Measurements from ENCODE around the gene HNF4A. TPM values are rescaled to one million over a fixed set of nuclear protein-coding genes. Genes with fewer than 3 reads are reported as not detected.

HNF4A gene
- total and polyA plus RNA-seq, 2 donors (not counting 3 experiments of a cell fraction or from before 2014, with no cell fraction given), result not detected

DNA sequence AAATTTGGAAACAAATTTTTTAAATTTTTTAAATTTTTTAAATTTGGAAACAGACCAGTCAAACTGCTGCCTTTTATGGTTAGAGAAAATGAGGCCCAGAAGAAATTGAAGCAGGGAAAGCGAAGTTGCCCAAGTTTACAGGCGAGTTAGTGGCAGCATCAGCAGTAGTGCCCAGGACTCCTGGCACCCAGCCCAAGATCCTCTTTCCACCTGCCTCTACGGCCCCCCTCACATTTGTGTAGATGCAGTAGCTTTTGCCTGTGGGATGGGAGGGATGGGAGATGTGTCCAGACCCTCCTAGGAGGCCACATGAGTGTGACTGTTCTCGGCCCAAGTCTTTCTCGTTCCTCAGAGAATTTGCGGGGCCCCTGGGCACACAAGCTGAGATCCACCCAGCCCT lies 49.8 kb downstream of the HNF4A start:
- TF ChIP-seq FOS (IDR thresholded peaks at IDR 0.05; ENCODE audit: borderline replicate concordance, insufficient read depth, low read length) (no peak), POLR2AphosphoS5 (IDR thresholded peaks at IDR 0.05; ENCODE audit: insufficient read depth, low read depth, low read length) (no peak), JUN (IDR thresholded peaks at IDR 0.05; ENCODE audit: borderline replicate concordance, insufficient read depth, insufficient read length, low read depth) (no peak), EZH2 (IDR thresholded peaks at IDR 0.05; ENCODE audit: borderline replicate concordance, low read depth, low read length, severe bottlenecking) (no peak), GATA2 (IDR thresholded peaks at IDR 0.05; ENCODE audit: insufficient read depth, insufficient read length, low read depth, low read length) (no peak), MYC (IDR thresholded peaks at IDR 0.05; ENCODE audit: low read depth, low read length) (no peak), POLR2A (IDR thresholded peaks at IDR 0.05; ENCODE audit: low read depth, low read length) (no peak)
- TF ChIP-seq, protein P1, sequence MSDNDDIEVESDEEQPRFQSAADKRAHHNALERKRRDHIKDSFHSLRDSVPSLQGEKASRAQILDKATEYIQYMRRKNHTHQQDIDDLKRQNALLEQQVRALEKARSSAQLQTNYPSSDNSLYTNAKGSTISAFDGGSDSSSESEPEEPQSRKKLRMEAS (IDR thresholded peaks at IDR 0.05; ENCODE audit: insufficient read depth, insufficient read length), result no peak
- TF ChIP-seq, protein P2, sequence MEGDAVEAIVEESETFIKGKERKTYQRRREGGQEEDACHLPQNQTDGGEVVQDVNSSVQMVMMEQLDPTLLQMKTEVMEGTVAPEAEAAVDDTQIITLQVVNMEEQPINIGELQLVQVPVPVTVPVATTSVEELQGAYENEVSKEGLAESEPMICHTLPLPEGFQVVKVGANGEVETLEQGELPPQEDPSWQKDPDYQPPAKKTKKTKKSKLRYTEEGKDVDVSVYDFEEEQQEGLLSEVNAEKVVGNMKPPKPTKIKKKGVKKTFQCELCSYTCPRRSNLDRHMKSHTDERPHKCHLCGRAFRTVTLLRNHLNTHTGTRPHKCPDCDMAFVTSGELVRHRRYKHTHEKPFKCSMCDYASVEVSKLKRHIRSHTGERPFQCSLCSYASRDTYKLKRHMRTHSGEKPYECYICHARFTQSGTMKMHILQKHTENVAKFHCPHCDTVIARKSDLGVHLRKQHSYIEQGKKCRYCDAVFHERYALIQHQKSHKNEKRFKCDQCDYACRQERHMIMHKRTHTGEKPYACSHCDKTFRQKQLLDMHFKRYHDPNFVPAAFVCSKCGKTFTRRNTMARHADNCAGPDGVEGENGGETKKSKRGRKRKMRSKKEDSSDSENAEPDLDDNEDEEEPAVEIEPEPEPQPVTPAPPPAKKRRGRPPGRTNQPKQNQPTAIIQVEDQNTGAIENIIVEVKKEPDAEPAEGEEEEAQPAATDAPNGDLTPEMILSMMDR (IDR thresholded peaks at IDR 0.05; ENCODE audit: extremely low read depth in 1 of 2, insufficient read depth in 1 of 2, low read depth in 1 of 2, low read length in 2 of 2), result no peak
- H3K4me1 ChIP-seq (ENCODE audit: control insufficient read depth, extremely low read depth, insufficient read depth, low read length), result no peaks in the 10 kb centered on the region
- no peak overlapping the region for H3K9ac ChIP-seq (replicated peaks; ENCODE audit: extremely low read depth, insufficient read depth, low read length)
- dilution Hi-C loops (cut with MboI; ENCODE audit: extremely low pct_ligation_motif_present, low sequenced_read_pairs) (no loop called here), intact Hi-C loops (cut with micrococcal nuclease) (no loop called here)
- no peaks in the 10 kb centered on the region for H3K36me3 ChIP-seq (ENCODE audit: control insufficient read depth in 2 of 2, extremely low read depth in 1 of 2, insufficient read depth in 2 of 2, low read length in 2 of 2)
- POLR2A ChIA-PET, result no interaction called here
- no peak for FAIRE-seq
- CTCF ChIA-PET, result no interaction called here
- H4K20me1 ChIP-seq (replicated peaks; ENCODE audit: control insufficient read depth, extremely low read depth, insufficient read depth, low read length), result no peaks in the 10 kb centered on the region
- no peak overlapping the region for H3K4me2 ChIP-seq (ENCODE audit: insufficient read depth, low read length)
- H3K4me3 ChIP-seq (replicated peaks in 1 of 3; ENCODE audit: insufficient read depth in 1 of 3, low read depth in 1 of 3, low read length in 3 of 3), result no peak overlapping the region
- no peak overlapping the region for H2AFZ ChIP-seq (ENCODE audit: low read depth, low read length)
- no TSS peak for BruUV-seq (replicated peaks)
- no peak overlapping the region for H3K27ac ChIP-seq (ENCODE audit: insufficient read depth, low read depth, low read length)
- no peaks in the 10 kb centered on the region for H3K9me1 ChIP-seq (replicated peaks; ENCODE audit: control insufficient read depth, extremely low read depth, insufficient read depth, low read length)
- no peaks in the 10 kb centered on the region for H3K27me3 ChIP-seq (ENCODE audit: control insufficient read depth in 2 of 2, insufficient read depth in 2 of 2, low read length in 2 of 2)
- DNase-seq (ENCODE audit: low read depth, low spot score), result no peak
- no peaks in the 10 kb centered on the region for H3K9me3 ChIP-seq (replicated peaks; ENCODE audit: control insufficient read depth, insufficient read depth, low read length)
- no peaks in the 10 kb centered on the region for H3K79me2 ChIP-seq (ENCODE audit: control insufficient read depth, insufficient read depth, low read length)
